MM.1S (cell line): Measurements from ENCODE around the gene NOBOX.

Source experiments
- DNase-seq: peaks from one replicate; pipeline ENCODE4 v3.0.0-alpha.2; 2015
- H2AFZ ChIP-seq: fragments of 300-600 bp; sonication (generic); 2 replicates; pipeline ENCODE4 v1.6.0; 2016; ENCODE audit warnings: antibody characterized with exemption, low read length
- H3F3A ChIP-seq: fragments of 300-600 bp; sonication (generic); 2 replicates; pipeline ENCODE4 v1.6.1; 2016; ENCODE audit warnings: mild to moderate bottlenecking, antibody characterized with exemption, low read length, moderate library complexity, mixed read lengths; ENCODE audit not compliant: insufficient read depth
- H3K27ac ChIP-seq: fragments of 300-600 bp; sonication (generic); 2 replicates; pipeline ENCODE4 v1.5.1; 2016; ENCODE audit warnings: mild to moderate bottlenecking, low read length
- H3K27me3 ChIP-seq: fragments of 300-600 bp; sonication (generic); replicated peaks from 2 replicates; pipeline ENCODE4 v1.6.0; 2016; ENCODE audit warnings: low read length; ENCODE audit not compliant: insufficient read depth
- H3K36me3 ChIP-seq: fragments of 300-600 bp; sonication (generic); replicated peaks from 2 replicates; pipeline ENCODE4 v1.6.1; 2016; ENCODE audit warnings: mild to moderate bottlenecking, low read length, mixed read lengths; ENCODE audit not compliant: insufficient read depth
- H3K4me1 ChIP-seq: fragments of 300-600 bp; sonication (generic); 2 replicates; pipeline ENCODE4 v1.6.1; 2016; ENCODE audit warnings: low read length, mixed read lengths
- H3K4me2 ChIP-seq: fragments of 300-600 bp; sonication (generic); 2 replicates; pipeline ENCODE4 v1.6.0; 2016; ENCODE audit warnings: low read depth, low read length
- H3K4me3 ChIP-seq: fragments of 300-600 bp; sonication (generic); 2 replicates; pipeline ENCODE4 v1.5.1; 2016; ENCODE audit warnings: low read length, mixed read lengths
- H3K79me2 ChIP-seq: fragments of 300-600 bp; sonication (generic); 2 replicates; pipeline ENCODE4 v1.6.1; 2016; ENCODE audit warnings: mixed run types, low read length, mixed read lengths
- H3K9ac ChIP-seq: fragments of 300-600 bp; sonication (generic); 2 replicates; pipeline ENCODE4 v1.6.1; 2016; ENCODE audit warnings: low read length, mixed read lengths
- H3K9me2 ChIP-seq: fragments of 300-600 bp; sonication (generic); replicated peaks from 2 replicates; pipeline ENCODE4 v1.6.1; 2016; ENCODE audit warnings: mild to moderate bottlenecking, low read length, mixed read lengths; ENCODE audit not compliant: insufficient read depth
- H3K9me3 ChIP-seq: fragments of 300-600 bp; sonication (generic); replicated peaks from 2 replicates; pipeline ENCODE4 v1.6.1; 2016; ENCODE audit warnings: mild to moderate bottlenecking, low read length, mixed read lengths; ENCODE audit not compliant: insufficient read depth
- H4K20me1 ChIP-seq: fragments of 300-600 bp; sonication (generic); 2 replicates; pipeline ENCODE4 v1.6.1; 2016; ENCODE audit warnings: mild to moderate bottlenecking, low read length, moderate library complexity, mixed read lengths; ENCODE audit not compliant: insufficient read depth
- CTCF ChIP-seq: fragments of 300-600 bp; sonication (generic); IDR thresholded peaks from 2 replicates; pipeline ENCODE4 v1.5.1; 2016; ENCODE audit warnings: antibody characterized with exemption, low read length, mixed read lengths
- EZH2 ChIP-seq: fragments of 300-600 bp; sonication (generic); optimal IDR thresholded peaks from 2 replicates; pipeline ENCODE3; 2017; ENCODE audit warnings: low read depth, mild to moderate bottlenecking, antibody characterized with exemption, low read length, mixed read lengths
- EZH2phosphoT487 ChIP-seq: fragments of 300-600 bp; sonication (generic); IDR thresholded peaks from 2 replicates; pipeline ENCODE4 v1.6.1; 2018; ENCODE audit warnings: antibody characterized with exemption, low read length

Gene NOBOX

GRCh38 chr7:144401490-144401889, 2.0 kb downstream of the NOBOX start:
- Histone ChIP-seq H2AFZ (no peak overlapping the region), H4K20me1 (no peaks in the 10 kb centered on the region), H3K9ac (no peak overlapping the region), H3K4me3 (no peak overlapping the region), H3K9me3 (no peaks in the 10 kb centered on the region), H3F3A (no peaks in the 10 kb centered on the region), H3K4me1 (no peaks in the 10 kb centered on the region), H3K9me2 (no peaks in the 10 kb centered on the region), H3K27ac (no peak overlapping the region), H3K4me2 (no peak overlapping the region), H3K27me3 (no peaks in the 10 kb centered on the region), H3K36me3 (no peaks in the 10 kb centered on the region), H3K79me2 (no peaks in the 10 kb centered on the region)
- TF ChIP-seq EZH2phosphoT487 (no peak), EZH2 (no peak), CTCF (no peak)
- DNase-seq: no peak

GRCh38 chr7:144399946-144400345, 3.5 kb downstream of the NOBOX start:
- Histone ChIP-seq H4K20me1 (no peaks in the 10 kb centered on the region), H3K36me3 (no peaks in the 10 kb centered on the region), H2AFZ (no peak overlapping the region), H3K27ac (no peak overlapping the region), H3K9me3 (no peaks in the 10 kb centered on the region), H3K4me1 (no peaks in the 10 kb centered on the region), H3K9ac (no peak overlapping the region), H3K79me2 (no peaks in the 10 kb centered on the region), H3K4me2 (no peak overlapping the region), H3K27me3 (no peaks in the 10 kb centered on the region), H3K4me3 (no peak overlapping the region), H3F3A (no peaks in the 10 kb centered on the region), H3K9me2 (no peaks in the 10 kb centered on the region)
- DNase-seq: no peak
- TF ChIP-seq CTCF: no peak
- no peak for TF ChIP-seq EZH2
- TF ChIP-seq EZH2phosphoT487: no peak

- no peak for DNase-seq
- Histone ChIP-seq H3K9me3 (no peaks in the 10 kb centered on the region), H4K20me1 (no peaks in the 10 kb centered on the region), H3K79me2 (no peaks in the 10 kb centered on the region), H3K4me2 (no peak overlapping the region), H3K27ac (no peak overlapping the region), H3K4me1 (no peaks in the 10 kb centered on the region), H2AFZ (no peak overlapping the region), H3K9ac (no peak overlapping the region), H3K9me2 (no peaks in the 10 kb centered on the region), H3K36me3 (no peaks in the 10 kb centered on the region), H3K27me3 (no peaks in the 10 kb centered on the region), H3F3A (no peaks in the 10 kb centered on the region), H3K4me3 (no peak overlapping the region)
- TF ChIP-seq EZH2phosphoT487 (no peak), CTCF (no peak), EZH2 (no peak)
These were observed 4.6 kb downstream of the NOBOX start for GRCh38 chr7:144398911-144399310.
